ENCODE data around the gene PDCD2L.
"Not testable (repeated sequence)": the region's sequence is repeated elsewhere in the genome, so short reads cannot be mapped to it uniquely, and the experiment has no call there.

DNA sequence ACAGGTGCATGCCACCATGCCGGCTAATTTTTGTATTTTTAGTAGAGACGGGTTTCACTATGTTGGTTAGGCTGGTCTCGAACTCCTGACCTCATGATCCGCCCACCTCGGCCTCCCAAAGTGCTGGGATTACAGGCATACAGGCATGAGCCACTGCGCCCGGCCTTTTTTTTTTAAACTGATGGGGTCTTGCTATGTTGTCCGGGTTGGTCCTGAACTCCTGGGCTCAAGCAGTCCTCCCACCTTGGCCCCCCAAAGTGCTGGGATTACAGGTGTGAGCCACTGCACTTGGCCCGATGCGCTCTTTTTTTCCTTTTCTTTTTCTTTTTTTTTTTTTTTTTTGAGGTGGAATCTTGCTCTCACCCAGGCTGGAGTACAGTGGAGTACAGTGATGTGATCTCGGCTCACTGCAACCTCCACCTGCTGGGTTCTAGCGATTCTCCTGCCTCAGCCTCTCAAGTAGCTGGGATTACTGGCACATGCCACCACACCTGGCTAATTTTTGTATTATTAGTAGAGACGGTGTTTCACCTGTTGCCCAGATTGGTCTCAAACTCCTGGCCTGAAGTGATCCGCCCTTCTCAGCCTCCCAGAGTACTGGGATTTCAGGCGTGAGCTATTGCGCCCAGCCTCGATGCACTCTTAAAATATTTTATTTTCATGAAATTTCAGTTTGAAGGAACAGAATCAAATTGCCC is 51.7 kb downstream of the PDCD2L start:
- TF ChIP-seq, protein P1, sequence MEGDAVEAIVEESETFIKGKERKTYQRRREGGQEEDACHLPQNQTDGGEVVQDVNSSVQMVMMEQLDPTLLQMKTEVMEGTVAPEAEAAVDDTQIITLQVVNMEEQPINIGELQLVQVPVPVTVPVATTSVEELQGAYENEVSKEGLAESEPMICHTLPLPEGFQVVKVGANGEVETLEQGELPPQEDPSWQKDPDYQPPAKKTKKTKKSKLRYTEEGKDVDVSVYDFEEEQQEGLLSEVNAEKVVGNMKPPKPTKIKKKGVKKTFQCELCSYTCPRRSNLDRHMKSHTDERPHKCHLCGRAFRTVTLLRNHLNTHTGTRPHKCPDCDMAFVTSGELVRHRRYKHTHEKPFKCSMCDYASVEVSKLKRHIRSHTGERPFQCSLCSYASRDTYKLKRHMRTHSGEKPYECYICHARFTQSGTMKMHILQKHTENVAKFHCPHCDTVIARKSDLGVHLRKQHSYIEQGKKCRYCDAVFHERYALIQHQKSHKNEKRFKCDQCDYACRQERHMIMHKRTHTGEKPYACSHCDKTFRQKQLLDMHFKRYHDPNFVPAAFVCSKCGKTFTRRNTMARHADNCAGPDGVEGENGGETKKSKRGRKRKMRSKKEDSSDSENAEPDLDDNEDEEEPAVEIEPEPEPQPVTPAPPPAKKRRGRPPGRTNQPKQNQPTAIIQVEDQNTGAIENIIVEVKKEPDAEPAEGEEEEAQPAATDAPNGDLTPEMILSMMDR (IDR thresholded peaks at IDR 0.05; ENCODE audit: low read length) = not testable (repeated sequence)
- TF ChIP-seq EZH2 (IDR thresholded peaks at IDR 0.05; ENCODE audit: borderline replicate concordance, low read length) = not testable (repeated sequence)
